Fibroblast of lung (primary cell): ENCODE measurements around the gene ANK2. TPM values are rescaled to one million over a fixed set of nuclear protein-coding genes. Genes with fewer than 3 reads are reported as not detected.

ENCODE experiments used
- DNase-seq, 2 donors: peaks; one replicate each; pipeline versions ENCODE4 v3.0.0 to v3.0.0-alpha.2; 2010; ENCODE audit warnings: low read depth in 2 of 2
- H2AFZ ChIP-seq: 2 replicates; pipeline ENCODE4 v1.5.1; 2012; ENCODE audit warnings: low read length, control low read depth, inconsistent platforms
- H3K27ac ChIP-seq: 2 replicates; pipeline ENCODE4 v1.5.1; 2011; ENCODE audit warnings: low read length, control low read depth; ENCODE audit not compliant: insufficient read depth
- H3K27me3 ChIP-seq: 2 replicates; pipeline ENCODE4 v1.5.1; 2011; ENCODE audit warnings: mild to moderate bottlenecking, low read length; ENCODE audit not compliant: control insufficient read depth, insufficient read depth
- H3K36me3 ChIP-seq: 2 replicates; pipeline ENCODE4 v1.5.1; 2011; ENCODE audit warnings: low read length; ENCODE audit not compliant: control insufficient read depth, insufficient read depth
- H3K4me1 ChIP-seq: 2 replicates; pipeline ENCODE4 v1.5.1; 2011; ENCODE audit warnings: low read length; ENCODE audit not compliant: control insufficient read depth, insufficient read depth; ENCODE audit errors: extremely low read depth
- H3K4me2 ChIP-seq: 2 replicates; pipeline ENCODE4 v1.5.1; 2011; ENCODE audit warnings: low read length, control low read depth; ENCODE audit not compliant: insufficient read depth; ENCODE audit errors: extremely low read depth
- H3K4me3 ChIP-seq, 4 experiments: fragments of 200-600 bp in 1 of 4; sonication (generic) in 1 of 4; replicated peaks in 1 of 4; 2 replicates each; pipeline ENCODE4 v1.5.1; 2011 to 2016; ENCODE audit warnings: low read length in 4 of 4, low read depth in 3 of 4, mild to moderate bottlenecking in 3 of 4, control low read depth in 2 of 4, inconsistent platforms in 1 of 4, mixed read lengths in 1 of 4; ENCODE audit not compliant: insufficient read depth in 1 of 4; ENCODE audit errors: control extremely low read depth in 1 of 4
- H3K79me2 ChIP-seq: 2 replicates; pipeline ENCODE4 v1.5.1; 2012; ENCODE audit warnings: mild to moderate bottlenecking, low read length, inconsistent platforms; ENCODE audit not compliant: control insufficient read depth, insufficient read depth
- H3K9ac ChIP-seq: 2 replicates; pipeline ENCODE4 v1.5.1; 2011; ENCODE audit warnings: mild to moderate bottlenecking, low read length, control low read depth; ENCODE audit not compliant: insufficient read depth
- H3K9me3 ChIP-seq: 2 replicates; pipeline ENCODE4 v1.5.1; 2012; ENCODE audit warnings: low read depth, low read length; ENCODE audit not compliant: control insufficient read depth, insufficient read depth
- H4K20me1 ChIP-seq: 2 replicates; pipeline ENCODE4 v1.5.1; 2011; ENCODE audit warnings: low read length; ENCODE audit not compliant: control insufficient read depth, insufficient read depth; ENCODE audit errors: extremely low read depth
- EZH2 ChIP-seq: IDR thresholded peaks from 2 replicates; pipeline ENCODE4 v1.5.1; 2012; ENCODE audit warnings: low read length, control low read depth, mild to moderate bottlenecking; ENCODE audit errors: missing control alignments
- polyA plus RNA-seq, 2 donors: library from polyadenylated mRNA; depleted of rRNA in 1 of 2; stranded (reverse) in 1 of 2; unstranded in 1 of 2; fragments of >200 nt; gene quantifications; 2 replicates each; pipeline ENCODE4 v1.2.1, GENCODE V29; 2011 to 2012; ENCODE audit warnings: missing spikeins in 1 of 2
- total RNA-seq: library from RNA; depleted of rRNA; stranded (reverse); fragments of >200 nt; gene quantifications from 2 replicates; pipeline ENCODE4 v1.2.1, GENCODE V29; 2014
- TF ChIP-seq, protein P1 (sequence below), 2 donors: IDR thresholded peaks in 1 of 2; conservative IDR thresholded peaks in 1 of 2; 1 replicate in 1 of 2; 2 replicates in 1 of 2; pipeline ENCODE4 v1.5.1; 2011 to 2012; ENCODE audit warnings: low read length in 2 of 2, control low read depth in 1 of 2, inconsistent platforms in 1 of 2, low read depth in 1 of 2, mild to moderate bottlenecking in 1 of 2

The ANK2 gene
- total and polyA plus RNA-seq, 2 donors (not counting 1 experiment from before 2014, with no cell fraction given): 10.9 to 95.1 TPM

DNA sequence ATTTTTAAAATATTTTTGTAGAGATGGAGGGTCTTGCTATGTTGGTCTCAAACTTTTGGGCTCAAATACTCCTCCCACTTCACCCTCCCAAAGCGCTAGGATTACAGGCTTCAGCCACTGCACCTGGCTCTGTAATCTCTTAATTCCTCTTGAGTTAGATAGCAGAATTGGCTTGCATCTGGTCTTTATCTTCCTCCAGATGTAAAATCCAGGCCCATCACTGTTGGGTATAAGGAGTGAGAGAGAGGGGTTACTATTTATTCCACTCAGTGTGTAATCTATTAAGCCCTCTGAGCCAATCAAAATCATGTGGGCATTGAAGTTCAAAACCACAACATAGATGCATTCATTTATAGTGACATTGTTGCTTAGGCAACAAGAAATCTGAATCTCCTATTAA, 33.9 kb downstream of the ANK2 start:
- DNase-seq: no peak
- Histone ChIP-seq H3K36me3 (no peaks in the 10 kb centered on the region), H3K79me2 (no peaks in the 10 kb centered on the region)

DNA sequence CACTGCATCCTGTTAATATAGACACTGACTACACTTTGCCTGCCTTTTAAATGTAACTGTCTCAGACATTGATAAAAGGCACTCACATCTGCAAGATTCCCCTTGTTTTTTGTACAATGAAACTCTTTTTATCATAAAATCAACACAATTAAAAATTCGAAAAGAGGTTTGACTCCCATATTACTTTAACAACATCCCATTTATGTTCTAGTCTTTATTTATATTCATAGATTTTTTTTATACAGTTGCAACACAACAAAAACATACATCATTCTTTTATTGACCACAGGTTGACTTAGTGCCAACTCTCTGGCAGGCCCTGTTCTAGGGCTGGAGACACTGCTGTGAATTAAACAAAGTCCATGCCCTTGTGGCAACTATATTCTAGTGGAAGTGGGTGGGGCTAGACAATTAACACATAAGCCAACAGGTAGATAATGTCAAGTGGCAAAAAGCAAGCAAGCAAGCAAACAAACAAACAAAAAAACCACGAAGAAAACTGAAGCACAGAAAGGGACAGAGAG, 36.8 kb downstream of the ANK2 start:
- H3K36me3 ChIP-seq: no peaks in the 10 kb centered on the region
- TF ChIP-seq, protein P1, sequence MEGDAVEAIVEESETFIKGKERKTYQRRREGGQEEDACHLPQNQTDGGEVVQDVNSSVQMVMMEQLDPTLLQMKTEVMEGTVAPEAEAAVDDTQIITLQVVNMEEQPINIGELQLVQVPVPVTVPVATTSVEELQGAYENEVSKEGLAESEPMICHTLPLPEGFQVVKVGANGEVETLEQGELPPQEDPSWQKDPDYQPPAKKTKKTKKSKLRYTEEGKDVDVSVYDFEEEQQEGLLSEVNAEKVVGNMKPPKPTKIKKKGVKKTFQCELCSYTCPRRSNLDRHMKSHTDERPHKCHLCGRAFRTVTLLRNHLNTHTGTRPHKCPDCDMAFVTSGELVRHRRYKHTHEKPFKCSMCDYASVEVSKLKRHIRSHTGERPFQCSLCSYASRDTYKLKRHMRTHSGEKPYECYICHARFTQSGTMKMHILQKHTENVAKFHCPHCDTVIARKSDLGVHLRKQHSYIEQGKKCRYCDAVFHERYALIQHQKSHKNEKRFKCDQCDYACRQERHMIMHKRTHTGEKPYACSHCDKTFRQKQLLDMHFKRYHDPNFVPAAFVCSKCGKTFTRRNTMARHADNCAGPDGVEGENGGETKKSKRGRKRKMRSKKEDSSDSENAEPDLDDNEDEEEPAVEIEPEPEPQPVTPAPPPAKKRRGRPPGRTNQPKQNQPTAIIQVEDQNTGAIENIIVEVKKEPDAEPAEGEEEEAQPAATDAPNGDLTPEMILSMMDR (conservative IDR thresholded peaks at IDR 0.05 in 1 of 2, IDR thresholded peaks at IDR 0.05 in 1 of 2; ENCODE audit: low read depth in 1 of 2, low read length in 2 of 2): no peak
- TF ChIP-seq EZH2: no peak
- H3K4me1 ChIP-seq: no peaks in the 10 kb centered on the region
- H3K79me2 ChIP-seq: no peaks in the 10 kb centered on the region
- no peaks in the 10 kb centered on the region for H4K20me1 ChIP-seq
- no peak overlapping the region for H3K4me3 ChIP-seq
- H2AFZ ChIP-seq: no peak overlapping the region
- DNase-seq: no peak
- H3K4me2 ChIP-seq: no peak overlapping the region
- no peaks in the 10 kb centered on the region for H3K27me3 ChIP-seq
- H3K9ac ChIP-seq: no peak overlapping the region
- H3K9me3 ChIP-seq: no peaks in the 10 kb centered on the region
- H3K27ac ChIP-seq: no peak overlapping the region

More for the DNA sequence above, 33.9 kb downstream of the ANK2 start:
- Histone ChIP-seq H3K4me3 (no peak overlapping the region), H3K27me3 (no peaks in the 10 kb centered on the region), H2AFZ (no peak overlapping the region), H3K9me3 (no peaks in the 10 kb centered on the region), H3K4me2 (no peak overlapping the region), H4K20me1 (no peaks in the 10 kb centered on the region), H3K9ac (no peak overlapping the region), H3K27ac (no peak overlapping the region), H3K4me1 (no peaks in the 10 kb centered on the region)
- TF ChIP-seq, protein P1 (conservative IDR thresholded peaks at IDR 0.05 in 1 of 2, IDR thresholded peaks at IDR 0.05 in 1 of 2; ENCODE audit: low read depth in 1 of 2, low read length in 2 of 2): no peak
- no peak for TF ChIP-seq EZH2

DNA sequence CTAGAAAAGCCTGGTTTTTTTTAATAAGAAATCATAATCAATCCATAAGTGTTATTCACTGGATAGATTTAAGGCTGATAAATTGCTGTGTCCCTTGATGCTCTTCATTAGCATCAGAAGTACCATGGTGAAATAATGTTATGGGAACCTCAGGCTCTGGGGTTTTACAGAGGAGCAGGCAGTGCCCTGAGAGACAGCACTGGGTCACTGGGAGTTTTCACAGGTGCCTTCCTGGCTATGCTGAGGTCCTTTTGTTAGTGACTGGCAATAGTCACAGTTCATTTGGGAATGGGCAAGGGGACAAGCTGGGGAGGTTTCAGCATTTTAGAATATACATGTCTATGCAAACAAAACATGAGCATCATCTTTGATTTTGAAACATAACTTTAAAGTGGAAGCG, 38.6 kb downstream of the ANK2 start:
- no peak for DNase-seq
- Histone ChIP-seq H3K4me2 (no peak overlapping the region), H3K79me2 (no peaks in the 10 kb centered on the region), H2AFZ (no peak overlapping the region), H3K27me3 (no peaks in the 10 kb centered on the region), H3K36me3 (no peaks in the 10 kb centered on the region), H3K9me3 (no peaks in the 10 kb centered on the region), H4K20me1 (no peaks in the 10 kb centered on the region), H3K9ac (no peak overlapping the region), H3K4me1 (no peaks in the 10 kb centered on the region), H3K27ac (no peak overlapping the region), H3K4me3 (no peak overlapping the region)
- TF ChIP-seq, protein P1 (conservative IDR thresholded peaks at IDR 0.05 in 1 of 2, IDR thresholded peaks at IDR 0.05 in 1 of 2; ENCODE audit: low read depth in 1 of 2, low read length in 2 of 2): no peak
- TF ChIP-seq EZH2: no peak
